SU-DHL-6 (cell line): ENCODE results near the gene TBC1D5.

Source experiments
- EZH2phosphoT487 ChIP-seq: fragments of 200-600 bp; sonication (generic), shearing (Covaris generic); conservative IDR thresholded peaks from 2 replicates; pipeline ENCODE4 v1.6.1; 2018; ENCODE audit warnings: mild to moderate bottlenecking, antibody characterized with exemption, low read length, moderate library complexity, mixed read lengths
- TF ChIP-seq, protein P1 (sequence below): fragments of 200-600 bp; sonication (generic); IDR thresholded peaks from one replicate; pipeline ENCODE4 v1.5.1; 2017; ENCODE audit warnings: antibody characterized with exemption, mild to moderate bottlenecking, low read length, moderate library complexity; ENCODE audit not compliant: insufficient read depth, poor library complexity, severe bottlenecking

DNA sequence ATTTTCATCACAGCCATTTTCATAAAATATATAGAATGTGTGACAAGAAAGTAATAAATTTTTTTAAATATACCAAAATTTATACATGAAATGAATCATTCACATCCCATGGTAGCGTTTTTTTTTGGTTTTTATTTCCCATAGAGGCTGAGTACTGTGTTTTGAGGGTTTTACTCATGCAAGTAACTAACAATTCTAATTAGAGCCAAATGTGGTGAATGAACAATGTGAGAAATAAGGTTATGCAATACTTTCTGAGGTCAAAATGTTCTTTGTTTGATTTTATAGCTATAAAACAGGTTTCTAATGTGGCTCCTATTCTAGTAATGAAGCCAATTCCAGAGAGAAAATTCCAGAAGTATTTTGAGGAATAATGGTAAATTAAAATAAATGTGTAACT lies 386.8 kb downstream of the TBC1D5 start:
- TF ChIP-seq, protein P1, sequence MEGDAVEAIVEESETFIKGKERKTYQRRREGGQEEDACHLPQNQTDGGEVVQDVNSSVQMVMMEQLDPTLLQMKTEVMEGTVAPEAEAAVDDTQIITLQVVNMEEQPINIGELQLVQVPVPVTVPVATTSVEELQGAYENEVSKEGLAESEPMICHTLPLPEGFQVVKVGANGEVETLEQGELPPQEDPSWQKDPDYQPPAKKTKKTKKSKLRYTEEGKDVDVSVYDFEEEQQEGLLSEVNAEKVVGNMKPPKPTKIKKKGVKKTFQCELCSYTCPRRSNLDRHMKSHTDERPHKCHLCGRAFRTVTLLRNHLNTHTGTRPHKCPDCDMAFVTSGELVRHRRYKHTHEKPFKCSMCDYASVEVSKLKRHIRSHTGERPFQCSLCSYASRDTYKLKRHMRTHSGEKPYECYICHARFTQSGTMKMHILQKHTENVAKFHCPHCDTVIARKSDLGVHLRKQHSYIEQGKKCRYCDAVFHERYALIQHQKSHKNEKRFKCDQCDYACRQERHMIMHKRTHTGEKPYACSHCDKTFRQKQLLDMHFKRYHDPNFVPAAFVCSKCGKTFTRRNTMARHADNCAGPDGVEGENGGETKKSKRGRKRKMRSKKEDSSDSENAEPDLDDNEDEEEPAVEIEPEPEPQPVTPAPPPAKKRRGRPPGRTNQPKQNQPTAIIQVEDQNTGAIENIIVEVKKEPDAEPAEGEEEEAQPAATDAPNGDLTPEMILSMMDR: no peak
- TF ChIP-seq EZH2phosphoT487: no peak
